ENCODE data around the gene PARVA. TPM values are rescaled to one million over a fixed set of nuclear protein-coding genes. Genes with fewer than 3 reads are reported as not detected.

The PARVA gene
- total and polyA plus RNA-seq, 2 of the 8 experiments (the other 6 are each of a cell fraction or from before 2014, with no cell fraction given) = 3.1 to 13.5 TPM

GRCh38 chr11:12458042-12458441 is 80.7 kb downstream of the PARVA start (continued):
- TF ChIP-seq EP300 (IDR thresholded peaks at IDR 0.05; ENCODE audit: borderline replicate concordance in 1 of 2, low read depth in 2 of 2, low read length in 2 of 2) = no peak
- no peak for TF ChIP-seq POLR2AphosphoS5 (IDR thresholded peaks at IDR 0.05; ENCODE audit: low read depth, low read length)
- TF ChIP-seq ZNF274 (IDR thresholded peaks at IDR 0.05; ENCODE audit: borderline replicate concordance, extremely low read depth, low read length) = no peak
- TF ChIP-seq SRF (IDR thresholded peaks at IDR 0.05; ENCODE audit: low read depth, low read length) = no peak
- TF ChIP-seq TAF1 (IDR thresholded peaks at IDR 0.05; ENCODE audit: low read depth, low read length) = no peak

All from H1 (cell line).